Smooth muscle cell (in vitro differentiated cells): ENCODE measurements around the gene ANKRD31. TPM values are rescaled to one million over a fixed set of nuclear protein-coding genes. Genes with fewer than 3 reads are reported as not detected.
A peak's percentile ranks its signal among the peaks of the same experiment; 100 is the strongest.

Source experiments
- DNase-seq: peaks from one replicate; lab custom pipeline; 2025; ENCODE audit not compliant: unreplicated experiment; lab: John Stamatoyannopoulos, UW
- H2AFZ ChIP-seq: fragments of 200-600 bp; sonication (generic); 2 replicates; pipeline ENCODE4 v1.6.0; 2016; ENCODE audit warnings: antibody characterized with exemption, low read depth, mild to moderate bottlenecking
- H3F3A ChIP-seq: fragments of 200-600 bp; sonication (generic); 2 replicates; pipeline ENCODE4 v1.6.0; 2017; ENCODE audit warnings: antibody characterized with exemption, low read depth
- H3K27ac ChIP-seq: fragments of 200-600 bp; sonication (generic); 2 replicates; pipeline ENCODE4 v1.5.1; 2016; ENCODE audit warnings: low read depth, mild to moderate bottlenecking
- H3K27me3 ChIP-seq: fragments of 200-600 bp; sonication (generic); 2 replicates; pipeline ENCODE4 v1.6.1; 2016; ENCODE audit warnings: low read depth, mild to moderate bottlenecking
- H3K36me3 ChIP-seq: fragments of 200-600 bp; sonication (generic); 2 replicates; pipeline ENCODE4 v1.5.1; 2016; ENCODE audit warnings: low read depth
- H3K4me1 ChIP-seq: fragments of 200-600 bp; sonication (generic); 2 replicates; pipeline ENCODE4 v1.5.1; 2016; ENCODE audit warnings: low read depth
- H3K4me2 ChIP-seq: fragments of 200-600 bp; sonication (generic); 2 replicates; pipeline ENCODE4 v1.6.0; 2016; ENCODE audit warnings: mild to moderate bottlenecking
- H3K4me3 ChIP-seq: fragments of 200-600 bp; sonication (generic); 2 replicates; pipeline ENCODE4 v1.5.1; 2016; ENCODE audit warnings: mild to moderate bottlenecking
- H3K79me2 ChIP-seq: fragments of 200-600 bp; sonication (generic); 2 replicates; pipeline ENCODE4 v1.6.0; 2016; ENCODE audit warnings: low read depth, mild to moderate bottlenecking
- H3K9ac ChIP-seq: fragments of 200-600 bp; sonication (generic); 2 replicates; pipeline ENCODE4 v1.6.0; 2016; ENCODE audit warnings: low read depth
- H3K9me3 ChIP-seq: fragments of 200-600 bp; sonication (generic); replicated peaks from 2 replicates; pipeline ENCODE4 v1.5.1; 2016; ENCODE audit warnings: low read depth
- H4K20me1 ChIP-seq: fragments of 200-600 bp; sonication (generic); 2 replicates; pipeline ENCODE4 v1.6.0; 2016; ENCODE audit warnings: low read depth
- WGBS: methylation state at CpG from one replicate; pipeline ENCODE4 v1.1.7; 2016; ENCODE audit warnings: low lambda C conversion rate; 5-methylcytosine and 5-hydroxymethylcytosine counted together
- polyA plus RNA-seq: library from polyadenylated mRNA; unstranded; fragments of >200 nt; fragmentation: Nextera tagmentation; extraction: Ambion mirVana; gene quantifications from 2 replicates; pipeline ENCODE4 v1.2.1, GENCODE V29; 2016
- total RNA-seq: library from RNA; depleted of rRNA; stranded (reverse); fragments of >200 nt; gene quantifications from 2 replicates; pipeline ENCODE4 v1.2.3, GENCODE V29; 2014
- TF ChIP-seq, protein P1 (sequence below): fragments of 200-600 bp; sonication (generic); IDR thresholded peaks from 2 replicates; pipeline ENCODE4 v1.5.1; 2017; ENCODE audit warnings: borderline replicate concordance, mild to moderate bottlenecking, antibody characterized with exemption; ENCODE audit not compliant: insufficient read depth, poor library complexity, severe bottlenecking

The ANKRD31 gene
- total and polyA plus RNA-seq, 2 experiments from 2014 or later: 0.03 to 0.22 TPM

DNA sequence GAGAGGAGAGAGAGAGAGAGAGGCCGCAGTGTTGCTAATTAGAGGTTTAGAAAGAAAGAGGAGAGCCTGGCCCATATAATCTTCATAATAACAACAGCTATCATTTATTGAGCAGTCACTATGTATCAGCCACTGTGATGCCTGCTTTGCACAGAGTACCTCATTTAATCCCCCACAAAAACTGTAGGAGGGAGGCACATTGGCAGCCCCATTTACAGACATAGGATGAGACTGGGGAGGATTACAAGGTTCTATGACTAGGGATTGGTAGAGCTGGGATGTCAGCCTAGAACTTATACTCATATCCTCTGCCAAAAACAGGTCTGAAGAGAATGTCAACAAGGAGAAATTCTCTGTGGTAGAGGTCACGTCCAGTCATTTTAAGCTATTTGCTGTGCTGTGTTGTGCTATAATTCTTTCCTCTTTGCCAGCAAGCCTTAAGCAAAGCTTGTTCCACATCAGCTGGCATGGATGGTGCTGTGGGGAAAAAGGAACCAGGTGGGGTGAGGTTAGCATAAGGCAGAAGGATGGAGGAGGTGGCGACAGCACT is 177.6 kb downstream of the ANKRD31 start:
- no peaks in the 10 kb centered on the region for H3K9me3 ChIP-seq
- H3K27me3 ChIP-seq: no peaks in the 10 kb centered on the region
- H3K9ac ChIP-seq: no peak overlapping the region
- 87% methylated on average over 3 of the region's 3 CpGs for WGBS
- H3K27ac ChIP-seq: no peak overlapping the region
- no peak overlapping the region for H2AFZ ChIP-seq
- DNase-seq: no peak
- no peaks in the 10 kb centered on the region for H3K79me2 ChIP-seq
- H3K4me2 ChIP-seq: no peak overlapping the region
- peaks cover 14% of the 10 kb centered on the region for H3F3A ChIP-seq
- H3K4me3 ChIP-seq: no peak overlapping the region
- TF ChIP-seq, protein P1, sequence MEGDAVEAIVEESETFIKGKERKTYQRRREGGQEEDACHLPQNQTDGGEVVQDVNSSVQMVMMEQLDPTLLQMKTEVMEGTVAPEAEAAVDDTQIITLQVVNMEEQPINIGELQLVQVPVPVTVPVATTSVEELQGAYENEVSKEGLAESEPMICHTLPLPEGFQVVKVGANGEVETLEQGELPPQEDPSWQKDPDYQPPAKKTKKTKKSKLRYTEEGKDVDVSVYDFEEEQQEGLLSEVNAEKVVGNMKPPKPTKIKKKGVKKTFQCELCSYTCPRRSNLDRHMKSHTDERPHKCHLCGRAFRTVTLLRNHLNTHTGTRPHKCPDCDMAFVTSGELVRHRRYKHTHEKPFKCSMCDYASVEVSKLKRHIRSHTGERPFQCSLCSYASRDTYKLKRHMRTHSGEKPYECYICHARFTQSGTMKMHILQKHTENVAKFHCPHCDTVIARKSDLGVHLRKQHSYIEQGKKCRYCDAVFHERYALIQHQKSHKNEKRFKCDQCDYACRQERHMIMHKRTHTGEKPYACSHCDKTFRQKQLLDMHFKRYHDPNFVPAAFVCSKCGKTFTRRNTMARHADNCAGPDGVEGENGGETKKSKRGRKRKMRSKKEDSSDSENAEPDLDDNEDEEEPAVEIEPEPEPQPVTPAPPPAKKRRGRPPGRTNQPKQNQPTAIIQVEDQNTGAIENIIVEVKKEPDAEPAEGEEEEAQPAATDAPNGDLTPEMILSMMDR: no peak
- no peaks in the 10 kb centered on the region for H4K20me1 ChIP-seq
- H3K36me3 ChIP-seq: no peaks in the 10 kb centered on the region
- peaks cover 15% of the 10 kb centered on the region for H3K4me1 ChIP-seq

DNA sequence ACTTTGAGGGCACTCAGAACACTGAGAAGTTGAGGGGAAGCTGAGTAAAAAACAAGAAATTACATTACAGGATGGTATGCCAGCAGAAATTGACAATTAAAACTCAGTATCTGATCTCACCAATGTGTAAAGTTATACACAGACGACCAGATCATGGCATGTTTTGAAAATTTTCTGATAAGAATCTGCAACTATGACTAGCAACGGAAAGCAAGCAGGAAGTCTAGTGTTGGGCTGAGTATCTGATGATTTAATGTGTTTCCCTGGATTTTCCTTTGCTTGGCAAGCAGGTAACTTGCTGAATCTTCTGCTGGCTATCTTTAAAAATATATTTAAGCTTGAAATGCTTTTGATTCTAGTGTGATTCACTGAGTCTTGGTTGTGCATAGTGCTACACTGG is 179.1 kb downstream of the ANKRD31 start:
- Histone ChIP-seq H3K4me2 (no peak overlapping the region), H3K27me3 (no peaks in the 10 kb centered on the region), H3K27ac (peak overlapping the region; percentile 48), H3K9ac (no peak overlapping the region), H3K4me1 (peaks cover 15% of the 10 kb centered on the region), H4K20me1 (no peaks in the 10 kb centered on the region), H3K9me3 (no peaks in the 10 kb centered on the region), H3K4me3 (no peak overlapping the region), H2AFZ (no peak overlapping the region), H3K36me3 (no peaks in the 10 kb centered on the region), H3F3A (peaks cover 19% of the 10 kb centered on the region), H3K79me2 (peaks cover under 1% of the 10 kb centered on the region)
- TF ChIP-seq, protein P1: no peak
- DNase-seq: no peak
- 27% methylated on average over 2 of the region's 2 CpGs for WGBS

DNA sequence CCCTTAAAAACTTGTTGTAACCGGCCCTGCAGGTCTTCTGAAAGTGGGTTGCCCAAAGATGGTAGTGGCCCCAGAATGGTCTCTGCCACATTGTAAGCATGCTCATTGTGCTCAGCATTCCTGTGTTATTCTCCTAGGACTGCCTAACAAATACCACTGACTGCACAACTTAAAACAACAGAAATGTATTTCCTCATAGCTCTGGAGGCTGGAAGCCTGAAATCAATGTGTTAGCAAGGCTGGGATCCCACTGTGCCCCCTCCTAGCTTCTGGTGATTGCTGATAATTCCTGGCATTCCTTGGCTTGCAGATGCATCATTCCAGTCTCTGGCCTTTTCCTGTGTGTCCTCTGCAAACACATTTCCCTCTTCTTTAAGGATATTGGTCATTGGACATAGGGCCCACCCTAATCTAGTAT is 180.9 kb downstream of the ANKRD31 start:
- peaks cover 25% of the 10 kb centered on the region for H3K4me1 ChIP-seq

More for the DNA sequence above, 180.9 kb downstream of the ANKRD31 start:
- Histone ChIP-seq H3K36me3 (no peaks in the 10 kb centered on the region), H2AFZ (no peak overlapping the region), H3K4me2 (peak overlapping the region; percentile 10), H3K27ac (peak overlapping the region; percentile 9), H3K9me3 (no peaks in the 10 kb centered on the region), H3K27me3 (no peaks in the 10 kb centered on the region), H4K20me1 (no peaks in the 10 kb centered on the region), H3K9ac (no peak overlapping the region), H3K79me2 (peaks cover 19% of the 10 kb centered on the region), H3K4me3 (no peak overlapping the region), H3F3A (peaks cover 19% of the 10 kb centered on the region)
- DNase-seq: no peak
- 42% methylated on average over 1 of the region's 1 CpG for whole genome bisulfite sequencing
- TF ChIP-seq, protein P1: no peak
